RPMI8226 (cell line): ENCODE data around the gene CHD6.

ENCODE experiments used
- DNase-seq: peaks from one replicate; pipeline ENCODE4 v3.0.0-alpha.2; 2015

The CHD6 gene, protein sequence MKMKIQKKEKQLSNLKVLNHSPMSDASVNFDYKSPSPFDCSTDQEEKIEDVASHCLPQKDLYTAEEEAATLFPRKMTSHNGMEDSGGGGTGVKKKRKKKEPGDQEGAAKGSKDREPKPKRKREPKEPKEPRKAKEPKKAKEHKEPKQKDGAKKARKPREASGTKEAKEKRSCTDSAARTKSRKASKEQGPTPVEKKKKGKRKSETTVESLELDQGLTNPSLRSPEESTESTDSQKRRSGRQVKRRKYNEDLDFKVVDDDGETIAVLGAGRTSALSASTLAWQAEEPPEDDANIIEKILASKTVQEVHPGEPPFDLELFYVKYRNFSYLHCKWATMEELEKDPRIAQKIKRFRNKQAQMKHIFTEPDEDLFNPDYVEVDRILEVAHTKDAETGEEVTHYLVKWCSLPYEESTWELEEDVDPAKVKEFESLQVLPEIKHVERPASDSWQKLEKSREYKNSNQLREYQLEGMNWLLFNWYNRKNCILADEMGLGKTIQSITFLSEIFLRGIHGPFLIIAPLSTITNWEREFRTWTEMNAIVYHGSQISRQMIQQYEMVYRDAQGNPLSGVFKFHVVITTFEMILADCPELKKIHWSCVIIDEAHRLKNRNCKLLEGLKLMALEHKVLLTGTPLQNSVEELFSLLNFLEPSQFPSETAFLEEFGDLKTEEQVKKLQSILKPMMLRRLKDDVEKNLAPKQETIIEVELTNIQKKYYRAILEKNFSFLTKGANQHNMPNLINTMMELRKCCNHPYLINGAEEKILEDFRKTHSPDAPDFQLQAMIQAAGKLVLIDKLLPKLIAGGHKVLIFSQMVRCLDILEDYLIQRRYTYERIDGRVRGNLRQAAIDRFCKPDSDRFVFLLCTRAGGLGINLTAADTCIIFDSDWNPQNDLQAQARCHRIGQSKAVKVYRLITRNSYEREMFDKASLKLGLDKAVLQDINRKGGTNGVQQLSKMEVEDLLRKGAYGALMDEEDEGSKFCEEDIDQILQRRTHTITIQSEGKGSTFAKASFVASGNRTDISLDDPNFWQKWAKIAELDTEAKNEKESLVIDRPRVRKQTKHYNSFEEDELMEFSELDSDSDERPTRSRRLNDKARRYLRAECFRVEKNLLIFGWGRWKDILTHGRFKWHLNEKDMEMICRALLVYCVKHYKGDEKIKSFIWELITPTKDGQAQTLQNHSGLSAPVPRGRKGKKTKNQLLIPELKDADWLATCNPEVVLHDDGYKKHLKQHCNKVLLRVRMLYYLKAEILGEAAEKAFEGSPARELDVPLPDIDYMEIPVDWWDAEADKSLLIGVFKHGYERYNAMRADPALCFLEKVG (N-terminal part only)

DNA sequence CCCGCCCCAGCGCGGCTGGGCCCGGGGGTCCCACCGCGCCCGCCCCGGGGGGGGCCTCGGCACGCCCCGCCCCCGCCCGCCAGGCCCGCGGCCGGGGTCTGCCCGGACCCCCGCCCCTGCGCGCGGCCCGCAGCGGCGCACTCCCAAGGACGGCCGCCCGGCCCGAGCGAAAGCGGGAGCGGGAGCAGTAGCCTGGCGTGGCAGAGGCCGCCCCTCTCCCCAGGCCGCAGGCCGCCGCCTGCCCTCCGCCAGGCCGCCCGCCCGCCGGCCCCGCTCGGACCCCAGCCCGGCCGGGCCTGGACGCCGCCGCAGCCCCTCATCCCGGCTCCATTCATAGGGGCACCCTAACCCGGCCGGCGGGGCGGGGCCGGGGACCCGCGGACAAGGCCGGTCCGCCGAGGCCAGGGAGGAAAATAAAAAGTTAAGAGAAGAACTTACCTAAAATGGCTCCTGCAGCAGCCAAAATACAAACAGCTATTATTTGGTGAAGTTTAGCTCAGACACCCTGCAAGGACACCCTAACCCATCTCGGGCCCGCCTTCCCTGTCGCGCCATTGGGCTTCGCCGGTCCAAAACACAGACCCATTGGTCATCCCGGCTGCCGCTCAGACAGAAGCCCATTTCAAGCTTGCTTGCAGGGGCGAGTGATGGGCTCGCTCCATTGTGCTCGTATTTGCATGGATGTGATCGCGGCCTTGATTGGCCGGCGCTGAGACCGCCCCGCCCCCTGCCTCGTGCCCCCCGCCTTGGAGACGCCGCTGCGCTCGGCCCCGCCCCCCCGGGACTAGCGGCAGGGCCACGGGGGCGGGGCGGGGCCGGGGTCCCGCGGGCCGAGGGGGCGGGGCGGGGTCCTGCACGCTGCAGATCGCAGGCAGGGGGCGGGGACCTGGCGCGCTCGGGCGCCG, at the start of gene CHD6:
Gene CHD6, minus strand, starts transcription at position 476 of the 905 bp plus-strand sequence. CDS start 67,040 bp downstream, outside the sequence.
- DNase-seq: peak; percentile 99

DNA sequence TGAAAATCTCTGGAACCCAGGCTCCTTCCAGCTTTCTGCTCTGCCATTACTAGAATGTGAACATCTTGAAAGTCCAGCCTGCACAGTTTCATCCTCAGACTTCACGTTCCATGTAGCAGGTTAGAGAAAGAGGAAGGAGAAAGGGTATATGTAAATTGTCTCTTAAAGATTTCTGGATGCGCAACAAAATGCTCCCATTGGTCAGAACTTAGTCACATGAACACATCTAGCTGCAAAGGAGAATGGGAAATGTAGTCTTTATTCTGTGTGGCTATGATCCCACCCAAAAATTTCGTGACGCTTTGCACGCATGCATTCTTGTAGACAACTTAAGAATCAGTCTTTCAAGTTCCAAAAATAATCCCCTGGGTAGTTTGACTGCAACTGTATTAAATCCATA, 46.4 kb upstream of the CHD6 start:
- DNase-seq: peak; percentile 45

DNA sequence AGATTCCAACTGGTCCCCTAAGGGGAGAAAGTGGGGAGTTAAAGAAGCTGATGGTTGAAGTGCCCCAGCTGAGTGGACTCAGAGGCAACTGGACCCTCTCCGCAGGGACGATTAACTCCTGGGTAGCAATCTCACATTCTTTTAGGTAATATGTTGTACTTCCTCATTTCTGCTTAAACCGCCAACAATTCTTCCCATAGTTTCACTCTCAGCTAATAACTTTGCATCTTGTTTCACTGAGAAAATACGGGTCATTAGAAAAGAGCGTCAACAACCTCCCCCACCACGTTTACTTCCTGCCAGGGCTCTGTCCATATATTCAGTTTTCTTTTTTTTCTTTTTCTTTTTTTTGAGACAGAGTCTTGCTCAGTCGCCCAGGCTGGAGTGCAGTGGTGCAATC, 39.5 kb upstream of the CHD6 start:
- peak; percentile 18 for DNase-seq

DNA sequence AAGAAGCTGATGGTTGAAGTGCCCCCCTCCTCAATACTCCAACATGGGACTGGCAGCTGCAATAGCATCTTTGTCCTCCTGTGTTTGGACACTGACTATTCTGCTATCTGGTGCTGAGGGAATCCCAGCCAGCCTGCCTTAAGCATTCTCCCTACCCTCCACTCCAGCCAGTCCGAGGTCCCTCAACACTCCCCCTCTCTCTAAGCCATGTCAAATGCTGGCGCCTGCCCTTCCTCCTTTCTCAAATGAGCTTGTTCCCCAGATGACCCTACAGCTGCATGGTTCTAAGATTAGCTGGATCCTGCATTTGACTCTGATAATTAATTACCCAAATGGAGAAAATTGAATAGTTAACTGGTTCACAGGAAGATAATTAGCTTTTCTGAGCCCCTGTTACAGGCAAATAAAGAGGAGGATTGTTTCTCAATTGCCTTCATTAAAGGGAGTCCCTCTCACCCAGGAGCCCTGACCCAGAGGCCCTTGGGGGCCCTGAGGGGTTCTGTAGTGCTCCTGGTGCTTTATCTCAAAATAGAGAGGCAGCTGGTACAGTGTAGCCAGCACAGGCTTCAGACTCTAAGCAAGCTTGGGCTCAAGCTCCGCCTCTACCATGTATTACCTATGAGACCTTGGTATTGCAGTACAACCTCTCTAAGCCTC, 37.9 kb upstream of the CHD6 start:
- no peak for DNase-seq

DNA sequence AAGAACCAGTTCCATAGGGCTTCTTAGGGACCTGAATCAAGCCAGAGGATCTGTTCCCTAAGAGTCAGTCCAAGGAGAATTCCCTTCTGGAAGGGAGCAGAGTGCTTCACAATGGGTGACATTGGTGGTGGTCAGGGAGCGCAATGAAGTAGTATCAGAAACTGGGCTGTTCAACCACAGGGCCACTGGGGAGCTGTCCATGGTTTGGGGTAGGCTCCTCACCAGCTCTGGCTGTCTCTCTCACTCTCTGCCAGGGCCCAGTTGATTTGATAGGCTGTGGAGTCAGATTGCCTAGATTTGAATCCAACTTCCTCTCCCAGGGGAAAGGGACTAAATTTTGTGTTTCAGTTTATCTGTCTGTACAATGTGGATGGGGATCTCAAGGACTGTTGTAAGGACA, 36.7 kb upstream of the CHD6 start:
- no peak for DNase-seq

DNA sequence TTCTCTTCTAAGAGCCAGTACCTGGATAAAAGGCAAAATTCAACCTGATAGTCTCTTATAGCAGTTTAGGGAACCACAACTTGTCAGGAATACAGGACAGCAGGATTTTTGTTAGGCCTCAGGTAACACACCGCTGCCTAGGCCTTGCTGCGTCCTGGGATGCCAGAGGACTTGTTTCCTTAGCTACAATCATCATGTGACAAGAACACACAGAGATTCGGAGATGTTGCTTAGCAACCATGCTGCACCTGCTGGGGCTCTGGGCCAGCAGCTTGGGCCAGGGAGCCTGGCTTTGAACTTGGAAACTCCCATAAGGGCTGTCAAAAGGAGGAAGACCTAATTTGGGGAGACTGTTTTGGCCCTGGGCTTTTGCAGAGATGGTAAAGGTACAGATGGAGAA, 36.1 kb upstream of the CHD6 start:
- DNase-seq: peak; percentile 17

DNA sequence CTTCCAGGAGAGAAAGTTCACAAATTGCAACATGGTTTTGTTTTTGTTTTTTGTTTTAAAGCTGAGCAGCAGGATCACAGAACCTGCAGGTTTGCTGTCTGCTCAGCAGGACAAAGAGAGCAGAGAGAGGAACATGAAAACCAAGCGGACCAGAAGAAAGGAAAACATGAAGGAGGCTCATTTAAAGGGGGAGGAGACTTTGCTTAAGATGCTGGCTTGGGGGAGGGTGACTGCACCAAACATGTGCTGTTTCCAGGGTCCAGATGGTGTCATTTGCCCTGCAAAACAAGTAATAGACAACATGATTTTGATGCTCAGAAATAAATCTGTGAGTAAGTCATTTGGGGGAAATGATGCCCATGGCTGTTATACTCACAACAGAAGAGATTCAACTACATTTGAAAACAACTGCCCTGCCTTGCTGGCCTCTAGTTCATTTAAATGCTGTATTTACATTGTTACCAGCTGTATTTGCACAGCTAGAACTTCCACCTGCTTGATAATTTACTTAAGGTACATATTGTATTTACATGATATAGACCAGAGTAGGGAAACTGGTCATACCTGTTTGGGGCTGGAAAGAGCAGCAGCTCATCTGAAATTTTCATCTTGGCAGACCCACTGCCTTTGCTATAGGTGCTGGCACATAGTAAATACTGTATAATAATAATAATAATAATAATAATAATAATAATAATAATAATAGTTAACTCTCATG, 32.2 kb upstream of the CHD6 start:
- no peak for DNase-seq

DNA sequence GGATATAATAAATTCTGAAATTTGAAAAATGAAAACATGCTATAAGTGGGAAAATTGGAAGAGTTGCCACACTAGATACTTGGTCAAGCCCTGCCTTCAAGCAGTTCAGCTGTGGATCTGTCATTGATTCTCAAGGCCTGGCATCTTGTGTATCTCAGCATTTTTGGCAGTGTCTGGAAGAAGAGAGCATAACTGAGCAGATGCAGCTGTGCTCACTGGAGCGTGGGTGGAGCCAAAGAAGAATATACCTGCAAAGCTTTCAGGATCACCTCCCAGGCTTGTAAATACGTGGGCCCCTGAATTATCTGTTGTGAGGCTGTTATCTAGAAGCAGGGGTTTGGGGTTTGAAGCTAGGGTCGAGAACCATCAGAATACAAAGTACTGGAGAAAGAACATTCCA, 31.3 kb upstream of the CHD6 start:
- DNase-seq: peak; percentile 72

DNA sequence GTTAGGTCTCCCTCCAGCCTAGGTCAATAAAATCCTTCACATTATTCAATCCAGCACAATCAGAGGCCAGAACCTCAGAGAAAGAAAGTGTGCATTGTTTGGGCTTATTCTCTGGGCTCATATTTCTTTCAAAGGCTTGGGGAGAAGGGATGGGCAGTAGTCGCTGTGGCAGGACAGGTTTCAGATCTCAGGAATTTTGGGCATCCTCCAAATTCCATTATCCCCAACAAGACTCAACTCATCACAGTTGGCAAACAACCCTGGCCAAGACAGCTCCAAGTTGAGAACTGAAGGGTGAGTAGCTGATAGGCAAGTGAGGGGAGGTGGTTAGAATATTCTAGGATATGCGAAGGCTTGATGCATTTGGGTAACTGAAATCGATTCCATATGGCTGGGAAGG, 27.2 kb upstream of the CHD6 start:
- no peak for DNase-seq

DNA sequence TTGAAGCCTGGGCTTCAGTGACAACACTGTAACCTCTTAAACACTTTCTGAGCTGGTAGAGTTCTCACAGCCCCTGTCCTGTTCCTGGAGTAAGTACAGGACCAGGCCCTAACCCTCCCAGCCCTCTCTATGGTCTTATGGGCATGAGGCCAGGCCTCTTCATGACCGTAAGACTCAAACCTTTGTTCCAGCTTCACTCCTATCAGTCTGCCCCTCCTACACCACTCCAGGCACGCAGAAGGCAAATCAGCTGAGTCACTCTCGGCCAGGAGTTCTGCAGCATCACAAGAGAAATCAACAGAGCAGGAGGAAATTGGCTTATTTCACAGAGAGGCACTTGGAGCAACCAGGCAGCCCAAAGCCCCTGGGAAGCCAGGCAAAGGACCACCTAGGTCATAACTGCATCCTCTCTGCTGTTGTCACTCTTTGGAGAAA, 25.3 kb upstream of the CHD6 start:
- DNase-seq: no peak

DNA sequence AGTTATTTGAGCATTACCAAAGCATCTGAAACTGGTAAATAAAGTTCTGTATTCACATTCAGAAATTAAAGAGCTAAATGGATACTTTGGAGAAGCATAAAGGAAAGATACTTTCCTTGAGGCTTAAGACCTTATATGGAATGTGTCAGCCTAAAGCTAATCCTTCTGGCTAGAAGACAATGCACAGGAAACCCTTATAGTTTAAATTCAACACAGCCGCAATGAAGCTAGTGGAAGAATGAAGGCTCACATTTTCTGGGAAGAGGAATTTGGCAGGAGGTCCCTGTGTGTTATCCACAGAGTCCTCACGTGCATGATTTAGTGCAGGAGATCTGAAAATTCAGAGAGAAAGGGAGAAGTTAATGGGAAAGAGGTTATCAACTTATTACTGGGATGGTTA, 21.5 kb upstream of the CHD6 start:
- DNase-seq: no peak

DNA sequence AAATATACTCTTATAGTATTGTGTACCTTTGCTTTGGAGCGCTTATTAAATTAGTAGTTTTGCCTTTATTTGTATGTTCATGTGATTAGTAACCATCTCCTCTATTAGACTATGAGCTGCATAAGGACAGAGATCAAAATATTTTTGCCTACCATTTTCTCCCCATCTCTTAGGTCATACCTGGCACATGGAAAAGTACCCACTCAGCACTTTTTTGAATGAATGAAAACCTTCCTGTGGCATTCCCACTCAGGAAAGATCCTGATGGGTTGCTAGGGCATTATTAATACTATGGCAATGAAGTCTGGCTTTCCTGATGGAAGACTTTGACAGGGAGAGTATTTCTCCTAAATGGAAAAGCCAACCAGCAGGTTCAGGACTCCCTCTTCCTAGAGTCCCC, 20.3 kb upstream of the CHD6 start:
- no peak for DNase-seq

DNA sequence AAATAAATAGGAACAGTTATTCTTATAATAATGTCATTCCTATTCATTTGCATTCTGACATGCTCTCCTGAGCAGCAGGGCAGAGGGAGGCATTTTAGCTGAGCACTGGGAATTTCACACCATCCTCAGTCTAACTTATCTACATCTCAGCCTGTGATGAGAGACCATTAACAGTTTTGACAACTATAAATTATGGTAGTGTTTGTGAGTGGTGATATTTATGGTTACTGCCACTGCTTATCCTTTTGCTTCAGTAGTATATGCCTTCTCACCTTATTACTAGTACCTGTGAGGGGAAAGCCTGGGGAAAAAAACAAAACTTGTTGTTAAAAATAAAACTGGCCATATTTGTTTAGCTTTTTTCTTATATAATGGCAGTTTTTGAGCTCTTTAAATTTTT, 17.0 kb upstream of the CHD6 start:
- no peak for DNase-seq

DNA sequence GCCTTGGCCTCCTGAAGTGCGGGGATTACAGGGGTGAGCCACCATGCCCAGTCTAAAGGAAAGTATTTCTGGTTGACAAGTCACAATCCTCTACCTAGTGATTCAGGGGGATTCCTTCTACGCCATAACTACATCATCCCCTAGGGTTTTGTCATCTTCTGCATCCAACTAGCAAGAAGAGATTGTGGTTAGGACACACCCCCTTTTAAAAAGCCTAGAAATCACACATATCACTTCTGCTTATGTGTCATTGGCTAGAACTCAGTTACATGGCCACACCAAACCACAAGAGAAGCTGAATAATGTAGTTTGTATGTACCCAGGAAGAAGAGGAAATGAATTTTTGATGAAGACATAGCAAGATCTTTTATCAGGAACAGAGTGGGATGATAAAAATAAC, 14.7 kb upstream of the CHD6 start:
- DNase-seq: no peak

DNA sequence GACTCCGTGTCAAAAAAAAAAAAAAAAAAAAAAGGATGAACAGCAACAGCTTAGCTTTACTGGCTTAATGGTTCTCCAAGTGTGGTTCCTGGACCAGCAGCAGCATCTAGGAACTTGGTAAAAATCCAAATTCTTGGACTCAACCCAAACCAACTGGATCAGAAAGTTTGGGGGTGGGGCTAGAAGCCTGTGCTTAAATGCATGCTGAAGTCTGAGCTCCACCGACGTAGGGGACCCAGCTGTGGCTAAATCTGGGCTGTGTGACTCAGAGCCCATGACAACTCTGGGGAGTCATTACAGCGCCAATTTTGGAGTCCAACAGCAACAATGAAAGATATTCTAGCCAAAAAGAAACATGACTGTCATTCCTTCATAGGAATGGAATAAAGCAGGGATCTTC, 13.6 kb upstream of the CHD6 start:
- DNase-seq: no peak

DNA sequence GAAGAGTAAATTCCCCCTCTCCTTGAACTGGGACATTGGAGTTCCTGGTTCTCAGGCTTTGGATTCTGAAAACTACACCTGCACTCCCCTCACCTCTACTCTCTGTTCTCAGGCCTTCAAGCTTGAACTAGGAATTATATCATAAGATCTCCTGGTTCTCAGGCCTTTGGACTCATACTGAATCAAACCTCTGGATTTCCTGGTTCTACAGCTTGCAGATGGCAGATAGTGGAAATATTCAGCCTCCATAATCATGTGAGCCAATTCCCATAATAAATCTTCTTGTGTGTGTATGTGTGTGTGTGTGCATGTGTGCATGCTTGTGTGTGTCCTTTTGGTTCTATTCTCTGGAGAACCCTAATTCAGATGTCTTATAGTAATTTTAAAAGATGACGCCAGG, 12.7 kb upstream of the CHD6 start:
- DNase-seq: no peak

DNA sequence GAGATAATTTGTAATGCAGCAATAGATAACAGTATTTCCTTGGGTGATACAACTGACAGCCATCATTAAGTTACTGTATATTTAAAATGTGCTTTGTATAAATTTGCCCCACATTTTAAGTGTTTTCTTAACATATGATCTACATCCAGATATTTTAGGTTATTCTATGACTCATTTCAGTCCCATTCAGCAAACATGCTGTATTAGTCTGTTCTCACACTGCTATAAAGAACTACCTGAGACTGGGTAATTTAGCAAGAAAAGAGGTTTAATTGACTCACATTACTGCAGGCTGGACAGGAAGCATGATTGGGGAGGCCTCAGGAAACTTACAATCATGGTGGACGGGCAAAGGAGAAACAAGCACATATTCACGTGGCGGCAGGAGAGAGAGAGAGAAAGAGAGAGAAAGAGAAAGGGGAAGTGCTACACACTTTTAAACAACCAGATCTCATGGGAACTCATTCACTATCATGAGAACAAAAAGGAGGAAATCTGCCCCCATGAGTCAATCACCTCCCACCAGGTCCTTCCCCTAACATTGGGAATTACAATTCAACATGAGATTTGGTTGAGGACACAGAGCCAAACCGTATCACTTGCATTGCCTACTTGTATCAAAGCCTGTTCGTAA, 9.6 kb upstream of the CHD6 start:
- no peak for DNase-seq

DNA sequence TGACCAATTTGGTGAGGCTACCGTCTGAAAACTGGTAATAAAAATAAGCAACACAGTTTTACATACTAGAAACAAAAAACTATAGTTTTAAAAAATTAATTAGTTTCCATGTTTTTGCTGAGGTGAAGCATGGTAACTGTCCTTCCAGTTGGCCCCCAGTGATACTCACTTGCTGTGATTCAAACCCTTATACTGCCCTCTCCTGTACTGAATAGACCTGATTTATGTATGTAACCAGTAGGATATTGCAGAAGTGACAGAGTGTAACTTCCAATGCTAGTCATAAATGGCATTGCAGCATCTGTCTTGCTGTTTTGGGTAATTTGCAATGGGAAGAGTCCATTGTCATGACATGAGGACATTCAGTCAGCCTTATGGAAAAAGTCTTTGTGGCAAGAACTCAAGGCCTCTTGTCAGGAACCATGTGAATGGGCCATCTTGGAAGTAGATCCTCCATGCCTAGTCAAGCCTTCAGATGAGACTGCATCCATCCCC, 8.9 kb upstream of the CHD6 start:
- DNase-seq: no peak

DNA sequence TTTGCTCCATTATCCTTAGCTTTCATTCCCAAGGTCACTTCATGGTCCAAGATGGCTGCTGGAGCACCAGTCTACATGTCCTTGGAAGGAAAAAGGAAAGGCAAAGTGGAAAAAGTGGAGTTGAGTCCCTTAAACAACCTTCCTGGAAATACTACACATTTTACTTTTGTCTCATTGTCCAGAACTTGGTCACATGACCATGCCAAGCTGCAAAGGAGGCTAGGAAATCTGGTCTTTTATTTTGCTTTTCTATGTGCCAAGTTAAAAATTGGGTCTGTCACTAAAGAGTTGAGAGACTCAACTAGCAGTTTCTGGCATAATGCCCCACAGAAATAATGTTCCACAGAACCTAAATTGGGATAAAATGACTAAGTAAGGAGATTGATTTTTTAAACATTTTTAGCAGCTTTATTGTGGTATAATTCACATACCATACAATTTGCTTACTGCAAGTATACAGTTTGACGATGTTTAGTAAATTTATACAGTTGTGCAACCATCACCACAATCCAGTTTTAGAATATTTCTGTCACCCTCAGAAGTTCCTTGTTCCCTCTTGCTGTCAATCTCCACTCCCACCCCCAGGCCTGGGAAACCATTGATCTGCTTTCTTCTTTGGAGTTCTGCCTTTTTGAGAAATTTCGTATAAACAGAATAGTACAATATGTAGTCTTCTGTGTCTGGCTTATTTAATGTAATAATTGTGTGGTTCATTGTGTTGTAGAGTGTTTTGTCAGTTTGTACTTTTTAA, 5.6 kb upstream of the CHD6 start:
- no peak for DNase-seq
